HFF-Myc (cell line): ENCODE results near the gene MTHFSD.
A peak's percentile ranks its signal among the peaks of the same experiment; 100 is the strongest.

ENCODE experiments used
- DNase-seq: peaks from one replicate; pipeline ENCODE4 v3.0.0-alpha.2; 2011; ENCODE audit warnings: low read depth; ENCODE audit errors: extremely low read depth
- H3K4me3 ChIP-seq: replicated peaks from 2 replicates; pipeline ENCODE4 v1.5.1; 2011; ENCODE audit warnings: low read depth, mild to moderate bottlenecking, control low read depth, low read length
- CTCF ChIP-seq: IDR thresholded peaks from 2 replicates; pipeline ENCODE4 v1.5.1; 2012; ENCODE audit warnings: mild to moderate bottlenecking, low read depth, low read length, control low read depth; ENCODE audit errors: missing control alignments

MTHFSD gene

GRCh38 chr16:86567701-86568581, 12.9 kb upstream of the MTHFSD start:
- no peak for DNase-seq
- H3K4me3 ChIP-seq, result peak overlapping the region; percentile 71
- TF ChIP-seq CTCF, result no peak

GRCh38 chr16:86566966-86567700, 12.1 kb upstream of the MTHFSD start:
- H3K4me3 ChIP-seq, result peak overlapping the region; percentile 71
- DNase-seq, result no peak
- TF ChIP-seq CTCF, result no peak

- peak; percentile 65 for DNase-seq
- TF ChIP-seq CTCF, result no peak
- H3K4me3 ChIP-seq, result peak within 1 kb of the TSS; percentile 71
Observed at GRCh38 chr16:86566601-86566965, 11.5 kb upstream of the MTHFSD start, which contains the start of gene FOXC2. FOXC2 (plus strand) TSS chr16:86566829; CDS start chr16:86567336, 507 bp downstream.

GRCh38 chr16:86565644-86566511, 10.8 kb upstream of the MTHFSD start:
- DNase-seq, result no peak
- TF ChIP-seq CTCF, result no peak
- H3K4me3 ChIP-seq, result peak overlapping the region; percentile 71

GRCh38 chr16:86565181-86565631, 10.2 kb upstream of the MTHFSD start:
- H3K4me3 ChIP-seq, result no peak overlapping the region
- no peak for DNase-seq
- TF ChIP-seq CTCF, result no peak
